GM23248 (cell line): Measurements from ENCODE around the gene BTBD17. TPM values are rescaled to one million over a fixed set of nuclear protein-coding genes. Genes with fewer than 3 reads are reported as not detected.
A peak's percentile ranks its signal among the peaks of the same experiment; 100 is the strongest.

Experiments
- DNase-seq: peaks from one replicate; pipeline ENCODE4 v3.0.0-alpha.2; 2015
- H2AFZ ChIP-seq: fragments of 200-600 bp; sonication (generic); 2 replicates; pipeline ENCODE4 v1.6.1; 2016; ENCODE audit warnings: antibody characterized with exemption
- H3F3A ChIP-seq: fragments of 200-600 bp; sonication (generic); 2 replicates; pipeline ENCODE4 v1.6.1; 2016; ENCODE audit warnings: mild to moderate bottlenecking, antibody characterized with exemption, mixed run types; ENCODE audit not compliant: insufficient read depth
- H3K27ac ChIP-seq: fragments of 200-600 bp; sonication (generic); 2 replicates; pipeline ENCODE4 v1.5.1; 2016; ENCODE audit warnings: mild to moderate bottlenecking
- H3K27me3 ChIP-seq: fragments of 200-600 bp; sonication (generic); replicated peaks from 2 replicates; pipeline ENCODE4 v1.6.1; 2016; ENCODE audit warnings: mild to moderate bottlenecking; ENCODE audit not compliant: insufficient read depth
- H3K36me3 ChIP-seq: fragments of 200-600 bp; sonication (generic); 2 replicates; pipeline ENCODE4 v1.6.1; 2016; ENCODE audit warnings: low read depth, mild to moderate bottlenecking
- H3K4me1 ChIP-seq: fragments of 200-600 bp; sonication (generic); 2 replicates; pipeline ENCODE4 v1.6.1; 2016; ENCODE audit warnings: mild to moderate bottlenecking; ENCODE audit not compliant: insufficient read depth
- H3K4me2 ChIP-seq: fragments of 200-600 bp; sonication (generic); one replicate; pipeline ENCODE4 v1.6.1; 2016; ENCODE audit warnings: mild to moderate bottlenecking; ENCODE audit not compliant: unreplicated experiment
- H3K4me3 ChIP-seq: fragments of 200-600 bp; sonication (generic); 2 replicates; pipeline ENCODE4 v1.5.1; 2016; ENCODE audit warnings: mild to moderate bottlenecking
- H3K79me2 ChIP-seq: fragments of 200-600 bp; sonication (generic); 2 replicates; pipeline ENCODE4 v1.6.1; 2016; ENCODE audit warnings: mild to moderate bottlenecking; ENCODE audit not compliant: insufficient read depth
- H3K9ac ChIP-seq: fragments of 200-600 bp; sonication (generic); 2 replicates; pipeline ENCODE4 v1.6.1; 2016; ENCODE audit warnings: mild to moderate bottlenecking
- H3K9me2 ChIP-seq: fragments of 200-600 bp; sonication (generic); 2 replicates; pipeline ENCODE4 v1.6.1; 2016; ENCODE audit warnings: mixed run types, mild to moderate bottlenecking, moderate library complexity; ENCODE audit not compliant: insufficient read depth
- H3K9me3 ChIP-seq: fragments of 200-600 bp; sonication (generic); one replicate; pipeline ENCODE4 v1.6.1; 2017; ENCODE audit warnings: low read depth
- H4K20me1 ChIP-seq: fragments of 200-600 bp; sonication (generic); 2 replicates; pipeline ENCODE4 v1.6.0; 2016; ENCODE audit not compliant: insufficient read depth
- EZH2 ChIP-seq: fragments of 200-600 bp; sonication (generic); IDR thresholded peaks from 2 replicates; pipeline ENCODE4 v1.6.1; 2018; ENCODE audit warnings: antibody characterized with exemption, mild to moderate bottlenecking; ENCODE audit not compliant: insufficient read depth, poor library complexity, severe bottlenecking
- EZH2phosphoT487 ChIP-seq: fragments of 200-600 bp; sonication (generic); IDR thresholded peaks from 2 replicates; pipeline ENCODE4 v1.6.1; 2018; ENCODE audit warnings: antibody characterized with exemption, moderate library complexity, mild to moderate bottlenecking, low read depth; ENCODE audit not compliant: insufficient read depth
- WGBS, 2 experiments: methylation state at CpG; one replicate each; pipeline ENCODE4 v1.1.6; 2015 to 2017; ENCODE audit warnings: low lambda C conversion rate in 2 of 2, low coverage in 1 of 2; ENCODE audit errors: missing lambda C conversion rate in 2 of 2; 5-methylcytosine and 5-hydroxymethylcytosine counted together
- in situ Hi-C: fragments of 300-500 bp; cut with MboI; formaldehyde crosslinking; loops from 2 replicates; pipeline ENCODE4 v1.15.0; 2020
- polyA plus RNA-seq: library from polyadenylated mRNA; unstranded; fragments of >200 nt; fragmentation: Nextera tagmentation; extraction: Ambion mirVana; gene quantifications from 2 replicates; pipeline ENCODE4 v1.2.1, GENCODE V29; 2016
- total RNA-seq: library from RNA; depleted of rRNA; stranded (reverse); fragments of >200 nt; shearing (Covaris generic); gene quantifications from 2 replicates; pipeline ENCODE4 v1.2.3, GENCODE V29; 2014; rRNA removed

Gene BTBD17, protein sequence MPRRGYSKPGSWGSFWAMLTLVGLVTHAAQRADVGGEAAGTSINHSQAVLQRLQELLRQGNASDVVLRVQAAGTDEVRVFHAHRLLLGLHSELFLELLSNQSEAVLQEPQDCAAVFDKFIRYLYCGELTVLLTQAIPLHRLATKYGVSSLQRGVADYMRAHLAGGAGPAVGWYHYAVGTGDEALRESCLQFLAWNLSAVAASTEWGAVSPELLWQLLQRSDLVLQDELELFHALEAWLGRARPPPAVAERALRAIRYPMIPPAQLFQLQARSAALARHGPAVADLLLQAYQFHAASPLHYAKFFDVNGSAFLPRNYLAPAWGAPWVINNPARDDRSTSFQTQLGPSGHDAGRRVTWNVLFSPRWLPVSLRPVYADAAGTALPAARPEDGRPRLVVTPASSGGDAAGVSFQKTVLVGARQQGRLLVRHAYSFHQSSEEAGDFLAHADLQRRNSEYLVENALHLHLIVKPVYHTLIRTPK
- total RNA-seq (not detected in 2 replicates), polyA plus RNA-seq (0.10 TPM in 1 of 2 replicates, not detected in the other)

DNA sequence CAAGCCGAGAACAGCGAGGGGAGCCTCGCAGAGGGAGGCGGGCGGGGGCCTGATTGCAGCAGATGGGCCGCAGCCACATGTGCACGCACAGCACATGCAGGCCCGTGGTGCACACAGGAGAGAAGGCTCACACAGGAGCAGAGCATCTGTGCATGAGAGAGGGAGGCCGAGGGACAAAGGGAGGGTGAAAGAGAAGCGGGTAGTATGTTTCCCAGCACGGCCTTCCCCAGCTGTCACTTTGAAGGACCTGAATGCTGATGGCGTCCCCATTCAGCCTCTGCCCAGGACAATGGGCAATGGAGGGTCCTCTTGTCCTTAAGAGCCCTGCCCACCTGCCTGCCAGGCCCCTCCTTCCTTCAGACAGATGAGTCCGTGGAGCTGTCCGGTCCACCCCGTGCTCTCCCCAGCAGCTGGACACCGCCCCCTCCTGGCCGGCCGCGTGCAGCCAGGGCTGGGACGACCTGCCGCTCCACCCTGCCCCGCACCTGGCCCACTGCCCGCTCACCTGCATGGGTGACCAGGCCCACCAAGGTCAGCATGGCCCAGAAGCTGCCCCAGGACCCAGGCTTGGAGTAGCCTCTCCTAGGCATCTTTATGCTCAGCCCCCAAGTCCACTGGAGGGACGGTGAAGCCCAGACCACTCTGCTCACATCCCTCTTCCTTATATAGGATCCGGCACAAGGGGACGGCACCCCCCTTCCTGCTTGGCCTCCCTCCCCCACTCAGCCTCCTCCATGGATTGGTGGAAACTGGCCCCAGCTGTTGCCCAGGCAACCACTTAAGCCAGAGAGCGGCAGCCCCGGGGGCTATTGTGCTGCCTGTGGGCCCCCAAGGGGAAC is at the start of gene BTBD17:
Gene BTBD17 (minus strand): TSS at position 639 of the 839 bp plus-strand sequence. CDS start 49 bp downstream, at position 590.
- DNase-seq: peak; percentile 55
- H3K27me3 ChIP-seq: peaks cover 34% of the 10 kb centered on the region
- in situ Hi-C loops: no loop called here

DNA sequence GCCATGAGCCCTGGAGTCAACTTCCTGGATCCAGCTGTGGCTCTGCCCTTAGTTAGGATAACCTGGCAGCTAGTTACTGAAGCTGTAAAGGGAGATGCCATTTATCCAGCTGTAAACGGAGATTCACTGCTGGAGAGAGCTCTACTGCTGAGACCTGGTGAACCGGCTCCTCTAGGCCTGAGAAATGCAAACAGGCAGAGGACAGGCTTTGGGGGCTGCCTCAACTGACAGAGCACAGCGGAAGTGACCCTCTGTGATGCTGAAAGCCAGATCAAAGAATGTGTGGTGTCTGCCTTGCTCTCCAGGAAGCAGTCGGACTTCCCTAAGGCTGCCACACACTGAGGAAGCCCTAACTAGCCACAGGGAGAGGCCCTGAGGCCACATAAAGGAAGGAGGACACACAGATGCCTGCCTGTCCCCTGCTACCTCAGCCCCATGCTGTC is 48.4 kb upstream of the BTBD17 start:
- Histone ChIP-seq H3K27me3 (0 out of 2 replicates have a peak, but pooled peaks cover 3% of the 10 kb centered on the region), H3K9me2 (no peaks in the 10 kb centered on the region), H3K27ac (no peak overlapping the region), H3K4me3 (no peak overlapping the region), H3K9ac (no peak overlapping the region), H2AFZ (no peak overlapping the region), H3K36me3 (no peaks in the 10 kb centered on the region), H3K4me1 (no peaks in the 10 kb centered on the region), H4K20me1 (no peaks in the 10 kb centered on the region), H3K9me3 (no peaks in the 10 kb centered on the region), H3F3A (no peaks in the 10 kb centered on the region), H3K79me2 (no peaks in the 10 kb centered on the region), H3K4me2 (no peak overlapping the region)
- TF ChIP-seq EZH2phosphoT487 (no peak), EZH2 (no peak)
- DNase-seq: no peak
- in situ Hi-C loops: no loop called here
- WGBS, 2 experiments: 56 to 57% methylated on average over 4 of the region's 4 CpGs

More for the DNA sequence above, at the start of gene BTBD17:
- H3K9me2 ChIP-seq: no peaks in the 10 kb centered on the region
- H3K4me2 ChIP-seq: no peak within 1 kb of the TSS
- H3K79me2 ChIP-seq: no peaks in the 10 kb centered on the region
- no peak within 1 kb of the TSS for H3K4me3 ChIP-seq
- H3K27ac ChIP-seq: no peak within 1 kb of the TSS
- H3K4me1 ChIP-seq: no peaks in the 10 kb centered on the region
- H3K9ac ChIP-seq: no peak within 1 kb of the TSS
- TF ChIP-seq EZH2phosphoT487 (no peak), EZH2 (no peak)
- no peaks in the 10 kb centered on the region for H3K9me3 ChIP-seq
- H2AFZ ChIP-seq: no peak within 1 kb of the TSS
- H3F3A ChIP-seq: no peaks in the 10 kb centered on the region
- H4K20me1 ChIP-seq: no peaks in the 10 kb centered on the region
- 8% methylated on average over 26 to 28 of the region's 28 CpGs for WGBS, 2 experiments
- no peaks in the 10 kb centered on the region for H3K36me3 ChIP-seq

DNA sequence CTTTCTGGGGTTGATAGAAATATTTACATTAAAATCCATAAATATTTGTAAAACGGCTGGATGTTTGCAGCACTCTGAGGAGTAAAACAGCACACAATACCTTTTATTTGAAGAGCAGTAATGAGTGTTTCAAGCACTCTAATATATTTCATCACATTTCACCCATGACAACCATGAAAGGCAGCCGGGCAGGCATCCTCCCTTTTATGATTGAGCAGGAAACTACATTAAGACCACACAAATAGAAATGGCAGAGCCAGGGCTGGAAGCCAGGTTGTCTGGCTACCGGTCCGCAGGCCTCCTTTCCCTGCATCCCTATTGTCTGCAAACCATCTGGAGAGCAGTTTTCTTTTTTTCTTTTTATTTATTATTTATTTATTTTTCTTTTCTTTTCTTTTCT is 47.1 kb upstream of the BTBD17 start:
- no peaks in the 10 kb centered on the region for H3K36me3 ChIP-seq
- H3K4me2 ChIP-seq: no peak overlapping the region
- H3K4me1 ChIP-seq: no peaks in the 10 kb centered on the region
- no peak overlapping the region for H3K4me3 ChIP-seq
- no peak for TF ChIP-seq EZH2phosphoT487
- no peak for TF ChIP-seq EZH2
- no peaks in the 10 kb centered on the region for H3K9me3 ChIP-seq
- H3F3A ChIP-seq: no peaks in the 10 kb centered on the region
- DNase-seq: no peak
- 0 out of 2 replicates have a peak, but pooled peaks cover 8% of the 10 kb centered on the region for H3K27me3 ChIP-seq
- no peaks in the 10 kb centered on the region for H3K9me2 ChIP-seq
- H3K79me2 ChIP-seq: no peaks in the 10 kb centered on the region
- no peak overlapping the region for H2AFZ ChIP-seq
- no peak overlapping the region for H3K9ac ChIP-seq
- in situ Hi-C loops: no loop called here
- 23 to 25% methylated on average over 4 of the region's 4 CpGs for WGBS, 2 experiments
- H4K20me1 ChIP-seq: no peaks in the 10 kb centered on the region
- no peak overlapping the region for H3K27ac ChIP-seq

DNA sequence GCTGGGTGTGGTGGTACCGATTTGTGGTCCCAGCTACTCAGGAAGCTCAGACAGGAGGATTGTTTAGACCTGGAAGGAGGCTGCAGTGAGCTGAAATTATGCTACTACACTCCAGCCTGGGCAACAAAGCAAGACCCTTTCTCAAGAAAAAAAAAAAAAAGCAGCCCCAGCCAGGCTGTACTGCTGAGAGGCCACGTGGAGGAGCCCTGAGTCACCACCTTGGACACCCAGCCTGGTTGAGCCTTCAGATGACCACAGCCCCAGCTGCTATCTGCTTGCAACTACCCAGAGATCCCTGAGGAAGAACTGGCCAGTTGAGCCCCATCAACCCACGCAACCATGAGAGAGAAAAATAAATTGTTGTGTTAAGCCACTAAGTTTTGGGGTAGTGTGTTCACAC is 46.6 kb upstream of the BTBD17 start:
- DNase-seq: peak; percentile 65
- no peak for TF ChIP-seq EZH2phosphoT487
- no peak for TF ChIP-seq EZH2
- no peaks in the 10 kb centered on the region for H3K9me3 ChIP-seq
- no peaks in the 10 kb centered on the region for H3K4me1 ChIP-seq
- 0 out of 2 replicates have a peak, but pooled peaks cover 8% of the 10 kb centered on the region for H3K27me3 ChIP-seq
- H2AFZ ChIP-seq: no peak overlapping the region
- H4K20me1 ChIP-seq: no peaks in the 10 kb centered on the region
- WGBS, 2 experiments: 48 to 60% methylated on average over 3 of the region's 3 CpGs
- H3K4me3 ChIP-seq: no peak overlapping the region
- no peak overlapping the region for H3K4me2 ChIP-seq
- no peaks in the 10 kb centered on the region for H3K36me3 ChIP-seq
- H3K9me2 ChIP-seq: no peaks in the 10 kb centered on the region
- H3K27ac ChIP-seq: no peak overlapping the region
- no peak overlapping the region for H3K9ac ChIP-seq
- no peaks in the 10 kb centered on the region for H3K79me2 ChIP-seq
- no peaks in the 10 kb centered on the region for H3F3A ChIP-seq
- in situ Hi-C loops: no loop called here
